Astrocyte of the spinal cord (primary cell): ENCODE measurements around the gene UBL7.

Experiments
- DNase-seq: peaks from one replicate; pipeline ENCODE4 v3.0.0; 2011; ENCODE audit warnings: low read depth, low spot score
- H3K4me3 ChIP-seq: 2 replicates; pipeline ENCODE4 v1.5.1; 2011; ENCODE audit warnings: low read depth, mild to moderate bottlenecking, low read length, moderate library complexity
- in situ Hi-C: cut with HindIII; loops from 2 replicates; pipeline ENCODE4 v1.10.0; 2017; ENCODE audit warnings: low sequenced_read_pairs
- TF ChIP-seq, protein P1 (sequence below): IDR thresholded peaks from 2 replicates; pipeline ENCODE4 v1.5.1; 2012; ENCODE audit warnings: low read depth, mild to moderate bottlenecking, low read length, inconsistent platforms

UBL7 gene

DNA sequence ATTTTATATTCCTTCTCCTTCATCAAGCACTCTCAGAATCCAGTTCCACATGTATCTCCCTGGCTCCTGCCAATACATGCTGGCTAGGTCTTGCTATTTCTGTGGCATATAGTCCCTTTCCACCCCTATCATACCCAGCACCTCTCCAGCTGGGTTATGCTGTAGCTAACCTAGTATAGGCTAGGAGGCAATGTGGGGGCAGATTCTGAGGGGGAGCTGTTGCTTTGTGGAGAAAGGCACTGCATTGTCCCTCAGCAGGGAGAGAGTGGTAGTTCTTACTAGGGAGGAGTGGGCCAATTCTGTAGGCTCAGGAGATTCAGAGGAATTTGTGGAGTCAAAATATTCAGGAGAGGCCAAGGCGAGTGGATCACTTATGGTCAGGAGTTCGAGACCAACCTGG is 39.4 kb upstream of the UBL7 start:
- in situ Hi-C loops: no loop called here
- H3K4me3 ChIP-seq: no peak overlapping the region
- DNase-seq: no peak
- TF ChIP-seq, protein P1, sequence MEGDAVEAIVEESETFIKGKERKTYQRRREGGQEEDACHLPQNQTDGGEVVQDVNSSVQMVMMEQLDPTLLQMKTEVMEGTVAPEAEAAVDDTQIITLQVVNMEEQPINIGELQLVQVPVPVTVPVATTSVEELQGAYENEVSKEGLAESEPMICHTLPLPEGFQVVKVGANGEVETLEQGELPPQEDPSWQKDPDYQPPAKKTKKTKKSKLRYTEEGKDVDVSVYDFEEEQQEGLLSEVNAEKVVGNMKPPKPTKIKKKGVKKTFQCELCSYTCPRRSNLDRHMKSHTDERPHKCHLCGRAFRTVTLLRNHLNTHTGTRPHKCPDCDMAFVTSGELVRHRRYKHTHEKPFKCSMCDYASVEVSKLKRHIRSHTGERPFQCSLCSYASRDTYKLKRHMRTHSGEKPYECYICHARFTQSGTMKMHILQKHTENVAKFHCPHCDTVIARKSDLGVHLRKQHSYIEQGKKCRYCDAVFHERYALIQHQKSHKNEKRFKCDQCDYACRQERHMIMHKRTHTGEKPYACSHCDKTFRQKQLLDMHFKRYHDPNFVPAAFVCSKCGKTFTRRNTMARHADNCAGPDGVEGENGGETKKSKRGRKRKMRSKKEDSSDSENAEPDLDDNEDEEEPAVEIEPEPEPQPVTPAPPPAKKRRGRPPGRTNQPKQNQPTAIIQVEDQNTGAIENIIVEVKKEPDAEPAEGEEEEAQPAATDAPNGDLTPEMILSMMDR: no peak

DNA sequence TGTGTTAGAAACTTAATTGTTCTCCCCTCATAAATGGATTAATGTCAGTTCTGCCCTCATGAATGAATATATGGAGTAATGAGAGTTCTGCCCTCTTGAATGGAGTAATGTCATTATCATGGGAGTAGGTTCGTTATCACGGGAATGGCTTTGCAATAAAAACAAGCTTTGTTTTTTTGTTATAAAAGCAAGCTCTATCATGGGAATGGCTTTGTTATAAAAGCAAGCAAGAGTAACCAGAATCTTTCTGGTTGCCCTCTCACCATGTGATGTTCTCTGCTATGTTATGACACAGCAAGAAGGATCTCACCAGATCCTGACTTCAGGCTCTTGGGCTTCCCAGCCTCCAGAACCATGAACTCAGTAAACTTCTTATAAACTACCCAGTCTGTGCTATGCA is 38.4 kb upstream of the UBL7 start:
- TF ChIP-seq, protein P1: no peak
- in situ Hi-C loops: no loop called here
- H3K4me3 ChIP-seq: no peak overlapping the region
- no peak for DNase-seq

DNA sequence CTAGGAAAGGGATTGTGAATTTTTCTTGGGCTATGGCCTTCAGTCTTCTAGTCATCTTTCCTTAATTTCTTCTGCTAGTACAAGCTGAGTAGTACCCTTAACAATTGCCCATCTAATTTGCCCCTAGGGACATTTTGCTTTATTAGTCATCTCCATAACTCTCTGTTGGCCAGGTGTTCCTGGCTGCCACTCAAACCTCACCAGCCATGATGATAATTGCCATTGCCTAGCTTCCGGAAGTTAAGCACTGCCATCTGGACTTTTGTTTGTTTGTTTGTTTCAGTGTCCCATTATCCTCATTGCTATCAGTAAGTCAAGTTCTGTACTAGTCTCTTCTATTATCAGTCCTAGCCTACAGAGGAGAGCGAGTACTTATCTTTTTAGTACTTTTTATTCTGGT is 36.6 kb upstream of the UBL7 start:
- DNase-seq: no peak
- no peak overlapping the region for H3K4me3 ChIP-seq
- TF ChIP-seq, protein P1: no peak
- in situ Hi-C loops: no loop called here

- no peak for DNase-seq
- H3K4me3 ChIP-seq: no peak overlapping the region
- TF ChIP-seq, protein P1: no peak
- in situ Hi-C loops: no loop called here
Measured at GRCh38 chr15:74496648-74497047, 35.7 kb upstream of the UBL7 start.

DNA sequence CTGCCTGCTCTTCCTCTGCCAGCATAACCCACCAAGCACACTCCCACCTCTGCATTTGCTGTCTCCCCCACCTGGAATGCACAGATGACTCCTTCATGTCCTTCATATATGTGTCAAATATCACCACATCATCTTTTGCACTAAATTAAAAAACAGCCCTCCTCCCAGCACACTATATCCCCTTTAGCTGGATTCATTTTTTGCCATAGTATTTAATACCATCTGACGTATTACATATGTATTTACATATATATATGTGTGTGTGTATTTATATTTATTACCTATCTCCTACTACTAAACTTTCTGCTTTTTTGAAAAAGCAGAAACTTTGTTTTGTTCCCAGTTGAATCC is 29.4 kb upstream of the UBL7 start:
- no peak for DNase-seq
- H3K4me3 ChIP-seq: no peak overlapping the region
- TF ChIP-seq, protein P1: no peak
- in situ Hi-C loops: no loop called here

GRCh38 chr15:74489518-74490338 is 28.8 kb upstream of the UBL7 start:
- H3K4me3 ChIP-seq: no peak overlapping the region
- in situ Hi-C loops: no loop called here
- TF ChIP-seq, protein P1: peak; percentile 78
- DNase-seq: peak; percentile 36
